ENCODE measurements around the gene TNNC2.

GRCh38 chr20:45835825-45836224, 8.7 kb upstream of the TNNC2 start:
- TF ChIP-seq REST (IDR thresholded peaks at IDR 0.05; ENCODE audit: low read depth, low read length), result no peak
- no peak for TF ChIP-seq CTCF (IDR thresholded peaks at IDR 0.05)
- no peak for TF ChIP-seq USF1 (IDR thresholded peaks at IDR 0.05; ENCODE audit: borderline replicate concordance, low read depth)
- no peak for TF ChIP-seq MAX (IDR thresholded peaks at IDR 0.05; ENCODE audit: low read depth)
- no peak for TF ChIP-seq SMC3 (IDR thresholded peaks at IDR 0.05; ENCODE audit: low read depth, low read length)
- TF ChIP-seq JUND (IDR thresholded peaks at IDR 0.05), result no peak
- no peak for TF ChIP-seq TEAD4 (IDR thresholded peaks at IDR 0.05; ENCODE audit: borderline replicate concordance, insufficient read depth)
- no peak for TF ChIP-seq RCOR1 (IDR thresholded peaks at IDR 0.05; ENCODE audit: low read length)
- TF ChIP-seq GATA2 (CRISPR knock-in tag; IDR thresholded peaks at IDR 0.05), result no peak
- TF ChIP-seq YY1 (IDR thresholded peaks at IDR 0.05; ENCODE audit: low read depth), result no peak
- no peak for TF ChIP-seq NFIC (IDR thresholded peaks at IDR 0.05; ENCODE audit: borderline replicate concordance)
- TF ChIP-seq FOXJ3 (CRISPR knock-in tag; IDR thresholded peaks at IDR 0.05), result no peak

All from SK-N-SH (cell line).